Natural killer cell (primary cell): ENCODE data around the gene COMMD1. TPM values are rescaled to one million over a fixed set of nuclear protein-coding genes. Genes with fewer than 3 reads are reported as not detected.

Experiments used
- ATAC-seq, 3 donors: fragments of 150-1000 bp in 2 of 3; fragments of 200-7000 bp in 1 of 3; cut with Tn5 transposase; 1 replicate in 1 of 3; 2 replicates in 2 of 3; pipeline ENCODE4 v1.10.0; 2021; ENCODE audit warnings: mild to moderate bottlenecking in 2 of 3, moderate library complexity in 2 of 3
- DNase-seq, 2 donors: peaks; one replicate each; pipeline versions ENCODE4 v3.0.0 to v3.0.0-alpha.2; 2013 to 2021; ENCODE audit warnings: mixed read lengths in 1 of 2
- H3K27ac ChIP-seq: one replicate; pipeline ENCODE4 v1.5.1; 2013; ENCODE audit warnings: mild to moderate bottlenecking, low read length
- H3K27me3 ChIP-seq: one replicate; pipeline ENCODE4 v1.6.1; 2013; ENCODE audit warnings: low read length; ENCODE audit not compliant: control insufficient read depth, insufficient read depth
- H3K36me3 ChIP-seq: one replicate; pipeline ENCODE4 v1.6.1; 2013; ENCODE audit warnings: low read length; ENCODE audit not compliant: control insufficient read depth, insufficient read depth
- H3K4me1 ChIP-seq: one replicate; pipeline ENCODE4 v1.6.1; 2013; ENCODE audit warnings: low read length; ENCODE audit not compliant: control insufficient read depth, insufficient read depth
- H3K4me3 ChIP-seq: one replicate; pipeline ENCODE4 v1.5.1; 2013; ENCODE audit warnings: low read length
- H3K9me3 ChIP-seq: one replicate; pipeline ENCODE4 v1.6.1; 2013; ENCODE audit warnings: low read length; ENCODE audit not compliant: control insufficient read depth, insufficient read depth
- H3K27ac Mint-ChIP-seq, 2 donors: one replicate each; pipeline ENCODE4 v1.8.0; 2022; ENCODE audit warnings: mild to moderate bottlenecking in 2 of 2, mixed read lengths in 2 of 2, moderate library complexity in 1 of 2
- H3K27me3 Mint-ChIP-seq, 2 donors: one replicate each; pipeline ENCODE4 v1.8.0; 2022; ENCODE audit warnings: low read depth in 2 of 2, mixed read lengths in 2 of 2
- H3K36me3 Mint-ChIP-seq: one replicate; pipeline ENCODE4 v1.8.0; 2022; ENCODE audit warnings: mixed read lengths
- H3K4me1 Mint-ChIP-seq, 2 donors: one replicate each; pipeline ENCODE4 v1.8.0; 2022; ENCODE audit warnings: mixed read lengths in 2 of 2
- H3K4me3 Mint-ChIP-seq: one replicate; pipeline ENCODE4 v1.8.0; 2022; ENCODE audit warnings: mild to moderate bottlenecking, moderate library complexity, mixed read lengths
- H3K9me3 Mint-ChIP-seq, 2 donors: one replicate each; pipeline ENCODE4 v1.8.0; 2022; ENCODE audit warnings: mixed read lengths in 2 of 2
- CTCF ChIP-seq: fragments of 200-600 bp; IDR thresholded peaks from one replicate; pipeline ENCODE4 v1.8.0; 2022; ENCODE audit warnings: antibody characterized with exemption
- WGBS: methylation state at CpG from one replicate; pipeline ENCODE4 v1.1.7; 2013; ENCODE audit warnings: missing lambda C conversion rate; ENCODE audit not compliant: insufficient coverage; 5-methylcytosine and 5-hydroxymethylcytosine counted together
- intact Hi-C: fragments of 100-400 bp; cut with micrococcal nuclease; formaldehyde crosslinking; loops from one replicate; pipeline ENCODE4 v1.14.2; 2022
- total RNA-seq, 4 donors: library from RNA; stranded (reverse); fragments of 120-200 nt in 1 of 4; gene quantifications; one replicate each; pipeline versions ENCODE4 v1.2.3 to v1.2.4, GENCODE V29; 2013 to 2022

The COMMD1 gene
- total RNA-seq, 3 donors from 2014 or later (not counting 1 experiment from before 2014, with no cell fraction given): 24.3 to 36.7 (median 27.2) TPM

GRCh38 chr2:61948661-61949457, 43.4 kb downstream of the COMMD1 start:
- Mint-ChIP-seq H3K36me3 (no peaks in the 10 kb centered on the region), H3K27me3 (no peaks in the 10 kb centered on the region), H3K4me1 (peaks cover 0 to 7% of the 10 kb centered on the region in 2 donors), H3K9me3 (no peaks in the 10 kb centered on the region), H3K27ac (no peak overlapping the region), H3K4me3 (no peak overlapping the region)
- no peak overlapping the region for H3K27ac ChIP-seq
- ATAC-seq: no peak
- no peak for TF ChIP-seq CTCF
- no peak for DNase-seq
- intact Hi-C loops: no loop called here
- H3K4me3 ChIP-seq: no peak overlapping the region
- H3K4me1 ChIP-seq: no peaks in the 10 kb centered on the region
- H3K27me3 ChIP-seq: no peaks in the 10 kb centered on the region
- WGBS: 88% methylated on average over 5 of the region's 5 CpGs
- H3K9me3 ChIP-seq: no peaks in the 10 kb centered on the region
- H3K36me3 ChIP-seq: no peaks in the 10 kb centered on the region

- Histone ChIP-seq H3K4me3 (no peak overlapping the region), H3K27me3 (no peaks in the 10 kb centered on the region), H3K9me3 (no peaks in the 10 kb centered on the region), H3K27ac (no peak overlapping the region), H3K4me1 (no peaks in the 10 kb centered on the region), H3K36me3 (no peaks in the 10 kb centered on the region)
- Mint-ChIP-seq H3K9me3 (no peaks in the 10 kb centered on the region), H3K36me3 (no peaks in the 10 kb centered on the region), H3K27me3 (no peaks in the 10 kb centered on the region), H3K27ac (no peak overlapping the region), H3K4me3 (no peak overlapping the region), H3K4me1 (peaks cover 0 to 7% of the 10 kb centered on the region in 2 donors)
- intact Hi-C loops: no loop called here
- no peak for ATAC-seq
- TF ChIP-seq CTCF: no peak
- 89% methylated on average over 1 of the region's 1 CpG for WGBS
- no peak for DNase-seq
Observed at GRCh38 chr2:61949458-61949713, 43.9 kb downstream of the COMMD1 start.

GRCh38 chr2:61949714-61950560, 44.5 kb downstream of the COMMD1 start:
- Histone ChIP-seq H3K36me3 (no peaks in the 10 kb centered on the region), H3K27ac (no peak overlapping the region), H3K9me3 (no peaks in the 10 kb centered on the region), H3K27me3 (no peaks in the 10 kb centered on the region), H3K4me1 (no peaks in the 10 kb centered on the region), H3K4me3 (no peak overlapping the region)
- Mint-ChIP-seq H3K36me3 (no peaks in the 10 kb centered on the region), H3K27ac (no peak overlapping the region), H3K9me3 (no peaks in the 10 kb centered on the region), H3K4me3 (no peak overlapping the region), H3K27me3 (no peaks in the 10 kb centered on the region), H3K4me1 (peaks cover 0 to 7% of the 10 kb centered on the region in 2 donors)
- no peak for DNase-seq
- intact Hi-C loops: no loop called here
- 78% methylated on average over 4 of the region's 6 CpGs for WGBS
- ATAC-seq: no peak
- no peak for TF ChIP-seq CTCF
